Mesendoderm (in vitro differentiated cells): ENCODE measurements around the gene SARM1.
A peak's percentile ranks its signal among the peaks of the same experiment; 100 is the strongest.

Experiments
- DNase-seq: peaks from one replicate; pipeline ENCODE4 v3.0.0; 2013
- H2AK5ac ChIP-seq: 2 replicates; pipeline ENCODE4 v1.6.1; 2013; ENCODE audit warnings: low read length, inconsistent platforms
- H2BK120ac ChIP-seq: 2 replicates; pipeline ENCODE4 v1.6.1; 2013; ENCODE audit warnings: low read depth, mild to moderate bottlenecking, low read length, moderate library complexity, mixed read lengths
- H2BK15ac ChIP-seq: replicated peaks from 2 replicates; pipeline ENCODE4 v1.6.1; 2013; ENCODE audit warnings: low read depth, mild to moderate bottlenecking, moderate library complexity
- H2BK5ac ChIP-seq: 2 replicates; pipeline ENCODE4 v1.6.1; 2013; ENCODE audit warnings: low read length, inconsistent platforms
- H3K18ac ChIP-seq: 2 replicates; pipeline ENCODE4 v1.6.1; 2013; ENCODE audit warnings: mild to moderate bottlenecking, low read length, mixed read lengths
- H3K23ac ChIP-seq: one replicate; pipeline ENCODE4 v1.6.1; 2013; ENCODE audit warnings: low read length
- H3K27ac ChIP-seq: 2 replicates; pipeline ENCODE4 v1.5.1; 2013; ENCODE audit warnings: low read depth, mild to moderate bottlenecking, inconsistent platforms, low read length, moderate library complexity
- H3K27me3 ChIP-seq: 2 replicates; pipeline ENCODE4 v1.6.1; 2013; ENCODE audit warnings: low read length, control low read depth, mild to moderate bottlenecking, inconsistent platforms; ENCODE audit not compliant: insufficient read depth, poor library complexity
- H3K36me3 ChIP-seq: 2 replicates; pipeline ENCODE4 v1.6.1; 2013; ENCODE audit warnings: low read length, inconsistent platforms; ENCODE audit not compliant: control insufficient read depth, insufficient read depth
- H3K4ac ChIP-seq: one replicate; pipeline ENCODE4 v1.6.1; 2013; ENCODE audit warnings: low read depth, mild to moderate bottlenecking, low read length, moderate library complexity
- H3K4me1 ChIP-seq: 2 replicates; pipeline ENCODE4 v1.6.1; 2013; ENCODE audit warnings: low read depth, low read length, inconsistent platforms; ENCODE audit not compliant: control insufficient read depth
- H3K4me2 ChIP-seq: 2 replicates; pipeline ENCODE4 v1.6.1; 2013; ENCODE audit warnings: low read length
- H3K4me3 ChIP-seq: 2 replicates; pipeline ENCODE4 v1.5.1; 2013; ENCODE audit warnings: mild to moderate bottlenecking, low read length
- H3K56ac ChIP-seq: one replicate; pipeline ENCODE4 v1.6.1; 2013; ENCODE audit warnings: low read length
- H3K79me1 ChIP-seq: 2 replicates; pipeline ENCODE4 v1.6.1; 2013; ENCODE audit warnings: low read length, inconsistent platforms
- H3K79me2 ChIP-seq: 2 replicates; pipeline ENCODE4 v1.6.1; 2013; ENCODE audit warnings: mild to moderate bottlenecking, low read length; ENCODE audit not compliant: control insufficient read depth, insufficient read depth
- H3K9ac ChIP-seq: 2 replicates; pipeline ENCODE4 v1.6.1; 2013; ENCODE audit warnings: low read length, inconsistent platforms
- H4K5ac ChIP-seq: one replicate; pipeline ENCODE4 v1.6.1; 2013; ENCODE audit warnings: low read length
- H4K8ac ChIP-seq: one replicate; pipeline ENCODE4 v1.6.1; 2013; ENCODE audit warnings: low read depth, mild to moderate bottlenecking, control low read depth, low read length, moderate library complexity
- WGBS: extraction: QIAGEN DNeasy Blood & Tissue Kit; methylation state at CpG from one replicate; pipeline ENCODE4 v1.1.7; 2013; ENCODE audit warnings: low lambda C conversion rate, missing lambda C conversion rate; ENCODE audit not compliant: insufficient coverage; ENCODE audit errors: extremely low coverage; 5-methylcytosine and 5-hydroxymethylcytosine counted together

The SARM1 gene

DNA sequence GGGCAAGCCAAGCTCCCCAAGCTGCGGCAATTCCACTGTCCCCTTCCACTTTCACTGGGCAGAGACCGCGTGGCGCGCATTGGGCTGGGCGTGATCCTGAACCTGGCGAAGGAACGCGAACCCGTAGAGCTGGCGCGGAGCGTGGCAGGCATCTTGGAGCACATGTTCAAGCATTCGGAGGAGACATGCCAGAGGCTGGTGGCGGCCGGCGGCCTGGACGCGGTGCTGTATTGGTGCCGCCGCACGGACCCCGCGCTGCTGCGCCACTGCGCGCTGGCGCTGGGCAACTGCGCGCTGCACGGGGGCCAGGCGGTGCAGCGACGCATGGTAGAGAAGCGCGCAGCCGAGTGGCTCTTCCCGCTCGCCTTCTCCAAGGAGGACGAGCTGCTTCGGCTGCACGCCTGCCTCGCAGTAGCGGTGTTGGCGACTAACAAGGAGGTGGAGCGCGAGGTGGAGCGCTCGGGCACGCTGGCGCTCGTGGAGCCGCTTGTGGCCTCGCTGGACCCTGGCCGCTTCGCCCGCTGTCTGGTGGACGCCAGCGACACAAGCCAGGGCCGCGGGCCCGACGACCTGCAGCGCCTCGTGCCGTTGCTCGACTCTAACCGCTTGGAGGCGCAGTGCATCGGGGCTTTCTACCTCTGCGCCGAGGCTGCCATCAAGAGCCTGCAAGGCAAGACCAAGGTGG, 9.8 kb downstream of the SARM1 start:
- Histone ChIP-seq H2BK5ac (no peak overlapping the region), H3K27ac (no peak overlapping the region), H2BK120ac (no peak overlapping the region), H3K79me2 (no peaks in the 10 kb centered on the region), H3K18ac (no peak overlapping the region), H3K4me3 (no peak overlapping the region), H4K5ac (no peak overlapping the region), H3K27me3 (peaks cover 8% of the 10 kb centered on the region), H3K4ac (no peak overlapping the region), H3K9ac (peak overlapping the region; percentile 54), H4K8ac (no peak overlapping the region), H3K56ac (peak overlapping the region; percentile 89), H3K79me1 (no peaks in the 10 kb centered on the region), H2AK5ac (no peak overlapping the region), H3K23ac (peak overlapping the region; percentile 66), H2BK15ac (no peak overlapping the region), H3K36me3 (no peaks in the 10 kb centered on the region), H3K4me2 (peak overlapping the region; percentile 70), H3K4me1 (no peaks in the 10 kb centered on the region)
- peak; percentile 82 for DNase-seq
- no CpG with 5 or more reads among the region's 72 CpGs for whole genome bisulfite sequencing

DNA sequence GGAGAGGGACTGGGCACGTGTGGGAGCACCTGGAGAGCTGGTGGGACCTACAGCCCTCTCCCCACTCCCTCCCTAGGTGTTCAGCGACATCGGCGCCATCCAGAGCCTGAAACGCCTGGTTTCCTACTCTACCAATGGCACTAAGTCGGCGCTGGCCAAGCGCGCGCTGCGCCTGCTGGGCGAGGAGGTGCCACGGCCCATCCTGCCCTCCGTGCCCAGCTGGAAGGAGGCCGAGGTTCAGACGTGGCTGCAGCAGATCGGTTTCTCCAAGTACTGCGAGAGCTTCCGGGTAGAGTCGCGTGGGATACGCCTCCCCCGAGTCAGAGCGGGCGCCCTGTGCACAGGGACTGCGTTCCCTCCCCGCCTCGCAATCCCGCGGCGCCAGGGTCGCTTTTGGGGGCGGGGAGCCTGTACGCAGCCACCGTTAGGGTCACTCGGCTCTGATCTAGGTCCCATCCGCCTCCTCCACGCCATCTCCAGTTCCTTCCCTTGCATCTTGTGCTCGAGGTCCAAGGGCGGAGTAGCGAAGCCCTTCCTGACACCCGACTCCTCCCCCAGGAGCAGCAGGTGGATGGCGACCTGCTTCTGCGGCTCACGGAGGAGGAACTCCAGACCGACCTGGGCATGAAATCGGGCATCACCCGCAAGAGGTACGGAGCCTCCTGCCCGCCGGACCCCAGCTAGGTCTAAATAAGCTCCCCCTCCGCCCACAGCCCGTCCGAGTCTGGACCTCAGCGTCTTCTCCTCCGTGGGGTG, 13.0 kb downstream of the SARM1 start:
- Histone ChIP-seq H2BK15ac (no peak overlapping the region), H3K9ac (peak overlapping the region; percentile 23), H3K4me2 (peak overlapping the region; percentile 76), H3K56ac (peak overlapping the region; percentile 40), H3K4me1 (no peaks in the 10 kb centered on the region), H4K5ac (no peak overlapping the region), H3K23ac (no peak overlapping the region), H3K4me3 (peak overlapping the region; percentile 33), H3K36me3 (no peaks in the 10 kb centered on the region), H3K27ac (no peak overlapping the region), H3K79me1 (no peaks in the 10 kb centered on the region), H2BK5ac (no peak overlapping the region), H2AK5ac (no peak overlapping the region), H3K4ac (no peak overlapping the region), H3K27me3 (peaks cover 8% of the 10 kb centered on the region), H2BK120ac (no peak overlapping the region), H3K79me2 (no peaks in the 10 kb centered on the region), H3K18ac (no peak overlapping the region), H4K8ac (no peak overlapping the region)
- WGBS = no CpG with 5 or more reads among the region's 56 CpGs
- no peak for DNase-seq

DNA sequence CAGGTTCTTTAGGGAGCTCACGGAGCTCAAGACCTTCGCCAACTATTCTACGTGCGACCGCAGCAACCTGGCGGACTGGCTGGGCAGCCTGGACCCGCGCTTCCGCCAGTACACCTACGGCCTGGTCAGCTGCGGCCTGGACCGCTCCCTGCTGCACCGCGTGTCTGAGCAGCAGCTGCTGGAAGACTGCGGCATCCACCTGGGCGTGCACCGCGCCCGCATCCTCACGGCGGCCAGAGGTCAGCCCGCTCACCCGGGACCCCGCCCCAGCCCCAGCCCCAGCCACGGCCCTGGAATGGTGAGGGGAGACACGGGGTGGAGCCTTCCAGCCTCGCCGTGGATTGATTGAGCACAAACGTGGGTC, 13.5 kb downstream of the SARM1 start:
- Histone ChIP-seq H3K56ac (peak overlapping the region; percentile 34), H3K36me3 (no peaks in the 10 kb centered on the region), H4K5ac (no peak overlapping the region), H2BK15ac (no peak overlapping the region), H4K8ac (no peak overlapping the region), H2BK120ac (no peak overlapping the region), H3K18ac (no peak overlapping the region), H3K4me3 (no peak overlapping the region), H3K4me1 (no peaks in the 10 kb centered on the region), H2AK5ac (no peak overlapping the region), H3K4me2 (peak overlapping the region; percentile 76), H3K27ac (no peak overlapping the region), H3K79me1 (no peaks in the 10 kb centered on the region), H3K23ac (no peak overlapping the region), H3K79me2 (no peaks in the 10 kb centered on the region), H3K9ac (no peak overlapping the region), H3K4ac (no peak overlapping the region), H3K27me3 (peaks cover 8% of the 10 kb centered on the region), H2BK5ac (no peak overlapping the region)
- DNase-seq = no peak
- no CpG with 5 or more reads among the region's 29 CpGs for WGBS

DNA sequence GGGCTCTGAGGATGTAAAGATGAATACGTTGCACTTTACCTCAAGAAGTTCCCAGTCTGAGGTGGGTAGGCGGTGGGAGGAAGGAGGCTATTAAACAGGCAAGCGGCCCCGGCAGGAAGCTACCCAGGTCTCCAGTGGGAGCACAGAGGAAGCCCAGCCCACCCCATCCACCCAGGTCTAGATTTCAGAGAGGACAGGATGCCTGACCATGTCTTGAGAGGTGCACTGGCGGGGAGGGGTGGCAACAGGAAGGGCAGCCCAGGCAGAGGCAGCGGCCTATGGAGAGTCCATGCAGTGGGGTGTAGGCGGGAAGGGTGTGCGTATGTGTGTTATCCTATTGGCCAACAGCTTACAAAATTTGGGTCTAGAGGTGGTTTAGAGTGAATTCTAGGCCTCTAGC, 13.9 kb downstream of the SARM1 start:
- H3K4me3 ChIP-seq = no peak overlapping the region
- peaks cover 7% of the 10 kb centered on the region for H3K27me3 ChIP-seq
- no peak overlapping the region for H2AK5ac ChIP-seq
- no CpG with 5 or more reads among the region's 8 CpGs for WGBS
- H4K8ac ChIP-seq = no peak overlapping the region
- no peaks in the 10 kb centered on the region for H3K36me3 ChIP-seq
- no peak overlapping the region for H2BK15ac ChIP-seq
- no peaks in the 10 kb centered on the region for H3K79me1 ChIP-seq
- H3K4me2 ChIP-seq = no peak overlapping the region
- H3K56ac ChIP-seq = no peak overlapping the region
- H3K9ac ChIP-seq = no peak overlapping the region
- H3K27ac ChIP-seq = no peak overlapping the region
- DNase-seq = no peak
- no peaks in the 10 kb centered on the region for H3K79me2 ChIP-seq
- no peak overlapping the region for H2BK120ac ChIP-seq
- H3K4me1 ChIP-seq = no peaks in the 10 kb centered on the region
- no peak overlapping the region for H3K18ac ChIP-seq
- no peak overlapping the region for H3K23ac ChIP-seq
- H4K5ac ChIP-seq = no peak overlapping the region
- H3K4ac ChIP-seq = no peak overlapping the region
- H2BK5ac ChIP-seq = no peak overlapping the region

DNA sequence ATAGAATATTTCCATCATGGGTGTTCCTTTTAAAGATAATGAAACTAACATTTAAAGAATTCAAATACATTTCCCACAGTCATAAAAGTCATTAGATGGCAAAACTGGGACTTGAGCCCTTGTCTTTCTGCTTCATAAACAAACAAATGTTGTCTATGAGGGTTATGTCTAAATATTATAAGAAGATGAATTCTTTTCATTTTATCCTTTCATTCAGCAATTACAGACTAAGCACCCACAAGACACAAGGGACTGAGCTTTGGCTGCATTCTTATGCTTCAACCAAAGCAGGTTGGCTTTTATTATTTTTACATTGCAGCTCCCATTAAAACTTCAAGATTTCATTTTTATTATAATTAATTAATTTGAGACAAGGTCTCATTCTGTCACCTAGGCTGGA, 14.9 kb downstream of the SARM1 start:
- no peak overlapping the region for H2BK5ac ChIP-seq
- H3K23ac ChIP-seq = no peak overlapping the region
- H4K5ac ChIP-seq = no peak overlapping the region
- H3K4me3 ChIP-seq = no peak overlapping the region
- H3K9ac ChIP-seq = no peak overlapping the region
- no peak overlapping the region for H2BK15ac ChIP-seq
- no peak overlapping the region for H3K27ac ChIP-seq
- H3K4ac ChIP-seq = no peak overlapping the region
- H3K27me3 ChIP-seq = peaks cover 7% of the 10 kb centered on the region
- no peaks in the 10 kb centered on the region for H3K4me1 ChIP-seq
- no peak overlapping the region for H2AK5ac ChIP-seq
- H3K79me1 ChIP-seq = no peaks in the 10 kb centered on the region
- no peak overlapping the region for H3K4me2 ChIP-seq
- DNase-seq = no peak
- H3K36me3 ChIP-seq = no peaks in the 10 kb centered on the region
- no peak overlapping the region for H3K18ac ChIP-seq
- H4K8ac ChIP-seq = no peak overlapping the region
- H3K56ac ChIP-seq = no peak overlapping the region
- H3K79me2 ChIP-seq = no peaks in the 10 kb centered on the region
- no peak overlapping the region for H2BK120ac ChIP-seq
